T-helper 22 cell (primary cell): ENCODE measurements around the gene ZXDC.

Experiments used
- DNase-seq: peaks from one replicate; pipeline ENCODE4 v3.0.0-alpha.2; 2020; ENCODE audit warnings: low read depth

Gene ZXDC

GRCh38 chr3:126434931-126435411 is 40.7 kb downstream of the ZXDC start:
- DNase-seq = no peak

- no peak for DNase-seq
Measured at GRCh38 chr3:126434264-126434590, 41.5 kb downstream of the ZXDC start.

GRCh38 chr3:126433496-126434263 is 42.0 kb downstream of the ZXDC start:
- DNase-seq = no peak

GRCh38 chr3:126433105-126433430 is 42.6 kb downstream of the ZXDC start:
- no peak for DNase-seq

DNA sequence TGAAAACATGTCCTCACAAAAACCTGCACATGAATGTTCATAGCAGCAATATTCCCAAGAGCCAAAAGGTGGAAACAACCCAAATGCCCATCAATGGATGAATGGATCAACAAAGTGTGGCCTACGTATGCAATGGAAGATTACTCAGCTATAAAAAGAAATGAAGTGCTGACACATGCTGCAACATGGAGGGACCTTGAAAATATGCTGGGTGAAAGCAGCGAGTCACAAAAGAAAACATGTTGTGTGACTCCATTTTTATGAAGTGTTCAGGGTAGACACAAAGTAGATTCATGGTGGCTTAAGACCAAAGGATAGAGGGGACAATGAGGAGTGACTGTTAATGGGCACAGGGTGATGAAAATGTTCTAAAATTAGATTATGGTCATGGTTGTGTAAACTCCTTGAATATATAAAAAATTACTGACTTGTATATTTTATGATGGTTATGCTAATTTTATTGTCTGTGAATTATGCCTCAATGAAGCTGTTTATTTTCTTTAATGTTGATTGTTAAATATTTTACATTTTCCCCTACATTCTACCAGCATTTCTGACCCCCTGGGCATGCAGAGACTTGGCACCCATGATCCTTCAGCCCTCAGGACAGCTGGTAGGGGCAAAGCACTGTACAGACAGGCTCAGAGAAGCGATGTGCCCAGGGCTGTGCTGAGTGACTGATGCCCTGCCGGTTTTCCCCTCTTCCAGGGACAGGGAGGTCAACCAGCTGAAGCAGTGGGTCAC is 43.2 kb downstream of the ZXDC start:
- no peak for DNase-seq

DNA sequence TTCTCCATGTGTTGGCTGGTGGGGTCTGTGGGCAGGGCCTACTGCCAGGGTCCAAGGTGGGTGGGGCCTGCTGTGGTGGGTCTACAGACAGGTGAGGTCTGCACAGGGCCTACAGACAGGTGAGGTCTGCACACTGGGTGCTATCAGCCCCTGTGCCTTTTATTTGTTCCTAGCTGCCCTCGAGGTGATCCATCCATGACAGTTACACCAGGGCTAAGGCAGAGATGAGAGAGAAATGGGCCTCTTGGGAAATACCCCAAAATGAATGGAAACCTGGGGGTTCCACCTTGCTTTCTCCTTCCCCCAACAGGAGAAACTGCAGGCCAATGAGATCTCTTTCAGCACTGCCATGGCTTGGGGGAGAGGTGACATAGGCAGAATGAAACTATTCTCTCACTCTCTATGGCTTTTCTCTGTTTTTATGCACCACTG is 44.6 kb downstream of the ZXDC start:
- no peak for DNase-seq

DNA sequence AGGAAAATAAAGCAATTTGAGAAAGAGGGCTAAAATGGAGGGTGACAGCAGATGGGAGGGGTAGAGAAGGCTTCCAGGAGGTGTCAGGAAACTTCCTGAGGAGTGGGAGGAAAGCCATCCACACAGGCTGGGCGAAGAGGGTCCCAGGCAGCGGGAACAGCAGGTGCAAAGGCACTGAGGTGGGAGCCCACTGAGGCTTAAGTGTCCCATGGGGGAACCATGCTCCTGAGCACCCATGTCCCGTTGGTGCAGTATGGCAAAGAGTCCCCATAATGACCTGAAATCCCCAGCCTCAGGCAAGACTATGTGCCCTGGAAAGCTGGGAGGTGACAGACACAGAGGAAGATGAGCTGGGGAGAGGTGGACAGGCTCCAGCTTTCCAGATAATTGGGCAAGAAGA is 50.9 kb downstream of the ZXDC start:
- DNase-seq = no peak

DNA sequence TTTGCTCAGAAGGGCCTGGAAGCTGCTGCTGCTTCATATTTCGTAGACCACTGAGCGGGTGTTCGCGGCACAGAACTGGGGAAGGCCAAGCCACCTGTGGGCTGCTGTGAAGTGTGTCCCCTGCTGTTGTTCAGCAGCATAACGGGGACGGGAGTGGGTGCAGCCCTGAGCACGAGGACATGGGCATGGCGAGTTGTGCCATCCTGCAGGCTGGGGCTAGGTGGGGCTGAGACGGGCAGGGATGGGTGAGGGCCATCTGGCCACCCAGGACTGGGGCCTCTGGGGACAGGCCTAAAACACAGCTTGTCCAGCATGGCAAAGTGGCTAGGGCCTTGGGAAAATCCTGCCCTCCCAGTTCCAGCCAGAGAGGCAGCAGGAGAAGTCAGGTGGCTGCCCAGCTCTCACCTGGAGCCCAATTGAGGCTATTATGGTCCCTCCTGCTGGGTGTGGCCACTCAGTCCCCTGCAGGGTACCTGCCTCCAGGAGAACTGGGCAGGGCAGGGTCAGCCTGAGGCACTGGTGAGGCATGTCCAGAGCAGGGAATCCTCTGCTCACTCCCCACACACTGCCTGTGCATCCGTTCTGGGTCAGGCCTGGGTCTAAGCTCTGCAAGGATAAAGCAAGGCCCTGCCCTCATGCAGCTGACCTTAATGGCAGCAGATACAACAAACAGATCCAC is 51.5 kb downstream of the ZXDC start:
- DNase-seq = no peak

DNA sequence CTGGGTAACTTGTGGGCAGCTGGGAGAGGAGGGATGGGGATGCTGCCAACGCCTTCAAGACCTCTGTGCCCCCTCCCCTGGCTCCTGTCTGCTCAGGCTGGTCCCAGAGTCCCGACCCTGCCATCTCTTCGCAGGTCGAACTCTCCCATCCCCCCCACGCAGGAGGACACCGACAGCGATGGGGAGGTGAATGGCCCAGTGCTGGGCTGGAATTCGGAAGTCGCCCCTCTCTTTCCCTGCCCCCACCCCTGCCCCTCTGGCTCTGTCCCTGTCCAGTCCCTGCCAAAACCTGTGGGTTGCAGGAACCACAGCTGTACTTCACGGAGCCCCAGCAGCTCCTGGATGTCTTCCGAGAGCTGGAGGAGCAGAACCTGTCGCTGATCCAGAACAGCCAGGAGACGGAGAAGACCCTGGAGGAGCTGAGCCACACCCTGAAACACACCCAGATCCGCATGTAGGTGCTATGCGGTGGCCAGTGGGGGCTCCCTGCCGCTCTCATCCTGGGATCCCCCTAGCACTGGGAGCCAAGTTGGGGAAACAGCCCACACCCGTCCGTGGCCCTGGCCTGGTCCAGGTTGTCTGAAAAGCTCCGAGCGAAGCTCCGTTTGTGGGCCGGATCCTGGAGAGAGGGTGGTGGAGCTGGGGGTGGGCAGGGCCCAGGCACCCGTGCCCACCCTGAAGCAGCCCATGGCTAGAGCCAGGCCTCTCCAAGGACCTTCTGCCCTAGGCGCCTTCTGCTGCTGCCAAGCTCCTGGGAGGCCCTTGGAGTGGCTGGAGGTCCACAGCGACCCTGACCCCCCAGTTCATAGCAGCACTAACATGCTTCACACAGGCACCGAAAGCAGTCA is 52.3 kb downstream of the ZXDC start:
- no peak for DNase-seq

- no peak for DNase-seq
Measured at GRCh38 chr3:126422571-126423091, 53.1 kb downstream of the ZXDC start.

DNA sequence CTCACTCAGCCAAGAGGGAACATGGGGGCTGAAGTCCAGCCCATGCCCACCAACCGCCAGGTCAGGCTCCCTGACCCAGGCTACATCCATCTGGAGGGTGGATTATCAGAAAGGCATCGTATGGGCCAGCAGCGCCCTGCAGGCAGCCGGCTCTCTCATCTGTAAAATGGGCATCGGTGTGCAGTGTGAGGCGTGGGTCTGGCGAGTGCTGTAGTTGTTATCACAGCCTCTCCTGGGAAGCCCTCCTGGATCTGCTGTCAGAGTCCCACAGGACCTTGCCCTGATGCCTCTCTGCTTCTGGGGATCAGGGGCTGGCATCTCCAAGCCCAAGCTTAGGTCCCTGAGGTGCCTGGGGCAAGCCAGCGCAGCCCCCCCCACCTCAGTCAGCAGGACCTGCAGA is 53.6 kb downstream of the ZXDC start:
- no peak for DNase-seq

DNA sequence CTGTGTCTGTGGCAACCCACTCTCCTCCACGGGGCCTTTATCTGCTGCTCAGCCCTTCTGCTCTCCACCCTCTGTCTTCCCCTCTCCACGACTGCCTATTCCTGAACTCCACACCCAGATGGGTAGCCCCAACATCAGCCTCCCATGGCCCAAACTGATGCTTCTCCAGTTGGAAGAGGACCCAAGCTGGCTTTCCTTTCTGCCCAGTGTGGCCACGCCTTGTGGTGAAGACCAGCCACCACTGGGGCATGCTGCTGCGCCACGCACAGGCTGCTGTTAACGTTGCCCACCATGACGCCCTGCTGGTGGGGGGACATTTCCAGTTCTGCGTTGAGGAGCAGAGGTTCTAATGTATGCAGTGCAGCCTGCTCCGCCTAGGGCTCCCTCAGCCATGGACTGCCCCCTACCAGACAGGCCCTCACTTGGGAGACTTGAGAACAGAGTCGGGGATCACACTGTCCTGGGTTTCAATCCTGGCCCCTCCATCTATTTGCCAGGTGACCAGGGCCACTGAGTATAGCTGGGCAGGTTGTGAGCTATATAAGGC is 54.0 kb downstream of the ZXDC start:
- no peak for DNase-seq

- DNase-seq = no peak
Measured at GRCh38 chr3:126419886-126420786, 55.6 kb downstream of the ZXDC start.

DNA sequence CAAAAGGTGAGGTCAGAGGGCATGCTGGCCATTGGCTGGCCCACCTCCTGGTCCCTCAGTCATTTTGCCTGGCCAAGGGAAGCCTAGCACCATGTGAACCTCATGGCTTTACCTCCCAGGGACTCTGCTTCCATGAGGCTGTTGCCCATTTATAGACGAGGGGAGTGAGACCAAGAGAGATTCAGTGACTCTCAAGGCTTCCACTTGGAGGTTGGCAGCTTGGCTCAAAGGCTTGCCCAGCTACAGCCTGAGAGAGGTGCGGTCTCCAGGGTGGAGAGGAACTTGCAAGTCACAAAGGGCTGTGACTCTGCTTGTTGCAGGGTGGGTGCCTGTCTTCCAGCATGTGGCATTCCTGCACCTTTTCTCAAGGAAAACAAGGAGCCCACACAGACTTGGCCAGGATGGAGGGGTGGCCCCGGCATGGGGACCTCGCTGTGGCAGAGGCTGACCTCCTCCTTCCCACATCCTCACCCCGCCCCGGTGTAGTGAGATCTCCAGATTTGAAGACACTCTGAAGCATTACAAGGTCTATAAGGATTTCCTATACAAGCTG is 56.5 kb downstream of the ZXDC start:
- DNase-seq = no peak

DNA sequence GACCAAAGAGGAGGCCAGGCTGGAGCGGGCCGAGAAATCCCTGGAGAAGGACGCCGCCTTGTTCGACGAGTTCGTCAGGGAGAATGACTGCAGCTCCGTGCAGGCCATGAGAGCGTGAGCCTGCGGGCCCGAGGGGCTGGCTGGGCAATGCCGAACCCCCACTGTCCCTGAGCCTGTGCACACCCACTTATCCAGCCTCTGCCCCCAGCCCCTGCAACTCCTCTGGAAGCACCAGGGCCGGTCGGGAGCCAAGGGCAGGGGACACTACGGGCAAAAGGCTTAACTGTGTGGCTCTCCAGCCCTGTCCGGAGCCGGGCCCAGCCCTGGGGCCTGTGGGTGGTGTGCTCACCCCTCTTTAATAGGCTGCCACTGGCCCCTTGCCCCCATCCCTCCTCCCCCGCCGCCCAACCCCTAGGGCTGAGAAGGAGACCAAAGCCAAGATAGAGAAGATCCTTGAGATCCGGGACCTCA is 57.0 kb downstream of the ZXDC start:
- no peak for DNase-seq

DNA sequence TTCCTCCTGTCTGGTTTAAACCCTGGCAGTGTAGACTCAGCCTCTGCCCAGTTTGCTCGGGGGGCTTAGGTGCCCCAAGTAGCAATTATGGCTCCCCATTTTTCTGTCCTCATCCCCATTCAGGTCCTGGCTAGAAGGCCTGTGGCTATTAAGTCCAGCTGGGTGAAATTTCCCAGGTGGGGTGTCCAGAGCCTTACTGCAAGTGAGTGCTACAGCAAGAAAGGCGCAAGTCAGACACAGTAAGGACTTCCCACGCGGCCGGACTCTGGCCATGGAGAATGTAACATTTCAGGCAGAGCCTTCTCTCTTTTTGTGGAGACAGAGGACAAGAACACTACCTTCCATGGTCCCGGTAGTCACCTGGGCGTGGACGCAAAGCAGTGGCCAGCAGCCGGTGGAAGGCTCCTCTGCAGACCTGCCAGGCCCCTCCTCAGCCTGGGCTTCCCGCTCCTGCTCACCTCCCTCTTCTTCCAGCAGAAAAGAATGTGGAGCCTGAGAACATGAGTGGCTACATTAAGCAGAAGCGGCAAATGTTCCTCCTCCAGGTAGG is 57.6 kb downstream of the ZXDC start:
- DNase-seq = no peak

- DNase-seq = no peak
Measured at GRCh38 chr3:126417515-126417914, 58.2 kb downstream of the ZXDC start.

DNA sequence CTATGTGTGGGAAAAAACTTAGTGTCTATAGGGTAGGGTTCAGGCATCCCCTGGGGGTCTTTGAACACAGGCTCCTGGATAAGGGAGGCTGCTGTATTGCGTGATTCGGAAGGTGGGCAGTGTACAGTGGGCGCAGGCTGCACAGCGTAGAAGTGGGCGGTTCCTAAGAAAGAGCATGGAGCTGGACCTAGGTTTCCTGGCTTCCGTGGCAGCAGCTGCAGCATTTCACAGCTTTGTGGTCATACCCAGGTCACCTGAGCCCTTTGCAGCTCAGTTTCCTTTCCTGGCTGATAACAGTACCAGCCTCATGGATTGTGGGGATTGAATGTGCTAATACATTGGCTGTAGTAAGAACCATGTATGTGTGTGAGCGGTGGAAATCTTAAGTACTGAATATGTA is 58.7 kb downstream of the ZXDC start:
- DNase-seq = no peak

GRCh38 chr3:126415661-126416591 is 59.8 kb downstream of the ZXDC start:
- no peak for DNase-seq
